CD4-positive, CD25-positive, alpha-beta regulatory T cell (primary cell): ENCODE results near the gene NTM. TPM values are rescaled to one million over a fixed set of nuclear protein-coding genes. Genes with fewer than 3 reads are reported as not detected.

ENCODE experiments used
- ATAC-seq, 2 donors: fragments of 150-1000 bp; cut with Tn5 transposase; one replicate each; pipeline ENCODE4 v1.10.0; 2021; ENCODE audit warnings: low read depth in 2 of 2, moderate number of reproducible peaks in 2 of 2, moderate library complexity in 1 of 2
- DNase-seq, 3 donors: peaks; one replicate each; pipeline versions ENCODE4 v3.0.0 to v3.0.0-alpha.2; 2012 to 2022; ENCODE audit warnings: mixed read lengths in 1 of 3
- H3K27ac ChIP-seq: one replicate; pipeline ENCODE4 v1.7.0; 2013; ENCODE audit warnings: mild to moderate bottlenecking, low read length; ENCODE audit not compliant: insufficient read depth, poor library complexity, severe bottlenecking
- H3K27me3 ChIP-seq: one replicate; pipeline ENCODE4 v1.7.0; 2013; ENCODE audit warnings: low read length; ENCODE audit not compliant: control insufficient read depth, insufficient read depth
- H3K36me3 ChIP-seq: one replicate; pipeline ENCODE4 v1.7.0; 2013; ENCODE audit warnings: mild to moderate bottlenecking, low read length, moderate library complexity; ENCODE audit not compliant: control insufficient read depth, insufficient read depth
- H3K4me1 ChIP-seq: 2 replicates; pipeline ENCODE4 v1.7.0; 2013; ENCODE audit warnings: mild to moderate bottlenecking, low read length; ENCODE audit not compliant: insufficient read depth, control insufficient read depth, poor library complexity, severe bottlenecking
- H3K4me3 ChIP-seq: one replicate; pipeline ENCODE4 v1.7.0; 2013; ENCODE audit warnings: low read depth, mild to moderate bottlenecking, low read length, moderate library complexity
- H3K9me3 ChIP-seq, 2 experiments: 1 replicate in 1 of 2; 2 replicates in 1 of 2; pipeline ENCODE4 v1.7.0; 2013; ENCODE audit warnings: low read length in 2 of 2, mild to moderate bottlenecking in 1 of 2, moderate library complexity in 1 of 2; ENCODE audit not compliant: control insufficient read depth in 2 of 2
- H3K27ac Mint-ChIP-seq, 3 donors: one replicate each; pipeline ENCODE4 v1.8.0; 2020 to 2022; ENCODE audit warnings: mild to moderate bottlenecking in 3 of 3, mixed read lengths in 3 of 3, moderate library complexity in 2 of 3
- H3K27me3 Mint-ChIP-seq: one replicate; pipeline ENCODE4 v1.8.0; 2022; ENCODE audit warnings: mild to moderate bottlenecking, mixed read lengths
- H3K36me3 Mint-ChIP-seq: one replicate; pipeline ENCODE4 v1.8.0; 2020; ENCODE audit warnings: mixed read lengths
- H3K4me1 Mint-ChIP-seq, 4 donors: one replicate each; pipeline ENCODE4 v1.8.0; 2020 to 2022; ENCODE audit warnings: mixed read lengths in 4 of 4, mild to moderate bottlenecking in 1 of 4
- H3K4me3 Mint-ChIP-seq, 4 donors: one replicate each; pipeline ENCODE4 v1.8.0; 2020 to 2022; ENCODE audit warnings: mild to moderate bottlenecking in 4 of 4, mixed read lengths in 4 of 4, moderate library complexity in 3 of 4
- H3K9me3 Mint-ChIP-seq, 7 donors: one replicate each; pipeline ENCODE4 v1.8.0; 2020 to 2022; ENCODE audit warnings: mixed read lengths in 7 of 7, mild to moderate bottlenecking in 3 of 7, moderate library complexity in 2 of 7
- polyA plus RNA-seq, 4 donors: library from polyadenylated mRNA; unstranded; fragments of 300-500 nt; fragmentation: Illumina TruSeq; gene quantifications; one replicate each; pipeline ENCODE4 v1.2.3, GENCODE V29; 2021
- total RNA-seq: library from RNA; stranded (reverse); gene quantifications from one replicate; pipeline ENCODE4 v1.2.3, GENCODE V29; 2022

The NTM gene
- total and polyA plus RNA-seq, 5 donors from 2014 or later: 1.3 TPM; not detected in 4

DNA sequence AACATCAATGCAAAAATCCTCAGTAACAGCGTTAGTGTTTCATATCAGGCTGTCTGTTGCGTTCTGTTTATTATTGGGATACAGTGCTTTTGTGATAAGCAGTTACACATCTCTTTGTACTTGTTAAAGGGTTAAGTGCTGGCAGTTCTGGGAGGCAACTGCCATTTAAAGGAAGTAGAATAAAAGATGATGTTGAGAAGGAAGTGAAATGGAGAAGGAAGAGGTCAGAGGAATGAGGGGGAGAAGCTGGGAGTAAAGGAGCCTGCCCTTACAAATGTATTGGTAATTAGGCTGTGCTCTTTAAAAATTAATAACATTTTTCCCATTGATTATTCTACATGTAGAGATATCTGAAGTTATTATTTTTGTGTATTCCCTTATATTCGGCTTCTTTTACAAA lies 674.7 kb downstream of the NTM start:
- no peak overlapping the region for H3K4me3 Mint-ChIP-seq
- Histone ChIP-seq H3K9me3 (no peaks in the 10 kb centered on the region), H3K36me3 (no peaks in the 10 kb centered on the region), H3K27ac (no peak overlapping the region), H3K4me1 (no peaks in the 10 kb centered on the region), H3K27me3 (no peaks in the 10 kb centered on the region), H3K4me3 (no peak overlapping the region)
- H3K27ac Mint-ChIP-seq: no peak overlapping the region
- H3K4me1 Mint-ChIP-seq: no peaks in the 10 kb centered on the region
- H3K36me3 Mint-ChIP-seq: no peaks in the 10 kb centered on the region
- peaks cover 0 to 9% (median 4%) of the 10 kb centered on the region in 7 donors for H3K9me3 Mint-ChIP-seq
- DNase-seq: no peak
- peaks cover 9% of the 10 kb centered on the region for H3K27me3 Mint-ChIP-seq
- ATAC-seq: no peak

DNA sequence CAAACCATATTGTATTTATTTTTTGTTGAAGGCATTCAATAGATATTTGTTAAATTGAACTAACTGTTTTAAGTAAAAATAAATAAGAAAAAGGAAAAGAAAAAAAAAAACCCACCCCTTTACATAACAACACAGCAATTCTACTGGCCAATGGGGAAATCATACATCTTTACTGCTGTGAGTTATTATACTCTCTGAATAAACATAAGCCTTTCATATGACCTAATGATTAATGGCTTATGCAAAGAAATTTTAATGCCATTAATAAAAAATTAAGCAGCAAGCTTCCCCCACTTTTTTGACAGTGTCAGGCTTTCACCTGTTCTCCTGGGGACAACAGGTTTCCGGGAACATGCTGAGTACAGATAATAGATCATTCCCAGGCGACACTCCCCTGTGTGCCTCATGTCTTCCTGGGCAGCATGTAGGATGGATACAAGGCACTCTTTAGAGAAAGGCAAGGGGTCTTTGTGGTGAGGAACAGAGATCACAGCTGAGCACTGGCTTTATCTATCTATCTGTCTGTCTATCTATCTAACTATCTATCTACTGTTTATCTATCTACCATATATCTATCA lies 676.0 kb downstream of the NTM start:
- Mint-ChIP-seq H3K27ac (no peak overlapping the region), H3K4me1 (no peaks in the 10 kb centered on the region), H3K36me3 (no peaks in the 10 kb centered on the region), H3K4me3 (no peak overlapping the region), H3K9me3 (peaks cover 0 to 6% (median 2%) of the 10 kb centered on the region in 7 donors), H3K27me3 (peaks cover 9% of the 10 kb centered on the region)
- Histone ChIP-seq H3K27ac (no peak overlapping the region), H3K27me3 (no peaks in the 10 kb centered on the region), H3K4me1 (no peaks in the 10 kb centered on the region), H3K9me3 (no peaks in the 10 kb centered on the region), H3K36me3 (no peaks in the 10 kb centered on the region), H3K4me3 (no peak overlapping the region)
- DNase-seq: no peak
- no peak for ATAC-seq

DNA sequence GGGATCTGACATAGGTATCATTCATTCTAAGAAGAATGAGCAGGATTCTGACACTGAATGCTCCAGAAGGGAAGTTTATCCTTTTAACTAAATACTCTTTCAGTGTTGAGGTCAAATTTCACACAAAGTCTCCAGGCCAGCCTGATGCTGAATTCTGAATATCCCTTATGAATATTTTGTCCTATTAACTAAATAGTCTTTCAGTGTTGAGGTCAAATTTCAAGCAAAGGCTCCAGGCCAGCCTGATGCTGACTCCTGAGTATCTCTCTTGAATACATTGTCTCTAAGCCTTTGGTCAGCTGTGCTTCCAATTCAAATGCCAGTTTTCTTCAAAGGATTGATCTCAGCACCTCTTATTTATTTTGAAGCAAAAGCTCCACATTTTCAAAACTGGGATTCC lies 676.8 kb downstream of the NTM start:
- peaks cover 0 to 7% (median 2%) of the 10 kb centered on the region in 7 donors for H3K9me3 Mint-ChIP-seq
- H3K36me3 Mint-ChIP-seq: no peaks in the 10 kb centered on the region
- no peak overlapping the region for H3K4me3 ChIP-seq
- no peak overlapping the region for H3K27ac Mint-ChIP-seq
- no peaks in the 10 kb centered on the region for H3K4me1 ChIP-seq
- no peak overlapping the region for H3K27ac ChIP-seq
- H3K27me3 Mint-ChIP-seq: peaks cover 9% of the 10 kb centered on the region
- H3K4me1 Mint-ChIP-seq: no peaks in the 10 kb centered on the region
- H3K9me3 ChIP-seq: no peaks in the 10 kb centered on the region
- H3K36me3 ChIP-seq: no peaks in the 10 kb centered on the region
- H3K4me3 Mint-ChIP-seq: no peak overlapping the region
- ATAC-seq (no peak), DNase-seq (no peak)
- no peaks in the 10 kb centered on the region for H3K27me3 ChIP-seq

DNA sequence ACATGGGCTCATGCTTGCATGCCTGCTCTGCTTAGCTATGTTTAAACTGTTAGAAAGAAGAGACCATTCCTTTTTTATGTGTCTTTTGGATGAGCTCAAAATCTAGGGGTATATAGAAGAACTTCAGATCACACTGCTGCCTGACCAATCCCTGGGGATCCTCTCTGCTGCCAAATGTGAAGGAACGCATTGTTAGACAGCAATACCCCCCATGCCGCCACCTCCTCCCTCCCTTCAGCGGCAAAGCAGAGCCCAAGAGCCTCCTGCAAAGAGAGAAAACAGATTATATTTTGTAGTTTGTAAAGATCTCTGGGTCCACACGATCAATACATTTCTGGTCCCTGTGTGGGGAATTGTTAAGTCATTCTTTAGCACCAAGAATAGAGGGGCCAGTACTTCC lies 677.6 kb downstream of the NTM start:
- DNase-seq (no peak), ATAC-seq (no peak)
- Histone ChIP-seq H3K27me3 (no peaks in the 10 kb centered on the region), H3K4me3 (no peak overlapping the region), H3K27ac (no peak overlapping the region), H3K36me3 (no peaks in the 10 kb centered on the region), H3K9me3 (no peaks in the 10 kb centered on the region), H3K4me1 (no peaks in the 10 kb centered on the region)
- Mint-ChIP-seq H3K4me1 (no peaks in the 10 kb centered on the region), H3K27ac (no peak overlapping the region), H3K9me3 (peaks cover 0 to 8% (median 2%) of the 10 kb centered on the region in 7 donors), H3K36me3 (no peaks in the 10 kb centered on the region), H3K27me3 (peaks cover 9% of the 10 kb centered on the region), H3K4me3 (no peak overlapping the region)

DNA sequence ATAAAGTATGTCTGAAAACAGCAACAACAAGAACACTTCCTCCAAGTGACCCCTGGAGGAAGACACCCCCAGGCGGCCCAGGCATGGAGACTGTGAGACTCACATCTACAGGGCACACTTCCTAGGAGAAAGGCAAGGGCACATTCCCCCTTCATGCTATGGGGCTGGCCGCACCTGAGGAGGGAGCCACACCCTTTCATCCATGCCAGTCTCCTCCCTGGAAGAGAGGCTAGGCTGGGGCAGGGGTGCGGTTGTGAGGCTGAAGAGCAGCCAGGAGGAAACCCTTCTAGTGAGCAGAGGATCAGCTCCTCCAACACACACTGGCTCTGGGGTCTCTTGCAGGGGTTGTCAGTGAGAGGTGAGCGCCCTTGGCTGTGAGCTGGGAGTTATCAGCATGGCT lies 678.8 kb downstream of the NTM start:
- Mint-ChIP-seq H3K27ac (no peak overlapping the region), H3K9me3 (peaks cover 0 to 6% (median 0%) of the 10 kb centered on the region in 7 donors), H3K4me3 (no peak overlapping the region), H3K27me3 (peaks cover 9% of the 10 kb centered on the region), H3K36me3 (no peaks in the 10 kb centered on the region), H3K4me1 (no peaks in the 10 kb centered on the region)
- Histone ChIP-seq H3K4me3 (no peak overlapping the region), H3K4me1 (no peaks in the 10 kb centered on the region), H3K27me3 (no peaks in the 10 kb centered on the region), H3K9me3 (no peaks in the 10 kb centered on the region), H3K36me3 (no peaks in the 10 kb centered on the region), H3K27ac (no peak overlapping the region)
- ATAC-seq (no peak), DNase-seq (no peak)

DNA sequence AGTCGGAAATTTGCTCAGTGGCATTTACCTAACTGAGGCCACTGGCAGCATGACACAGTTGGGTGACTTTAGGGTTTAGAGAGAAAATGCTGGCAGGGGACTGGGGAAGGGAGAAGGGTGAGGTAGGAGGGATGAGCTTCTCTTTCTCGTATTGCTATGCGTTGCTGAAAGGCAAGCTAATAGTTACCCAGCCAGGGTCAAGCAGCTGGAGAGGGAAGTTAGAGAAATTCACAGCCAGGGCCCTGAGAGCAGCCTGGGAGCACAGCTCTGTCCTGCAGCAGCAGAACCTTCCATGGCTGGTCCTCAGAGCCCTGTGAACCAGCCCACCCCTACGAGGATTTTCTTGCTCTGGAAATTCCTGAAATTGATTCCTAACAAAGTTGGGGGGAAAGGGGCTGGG lies 679.6 kb downstream of the NTM start:
- no peak for ATAC-seq

DNA sequence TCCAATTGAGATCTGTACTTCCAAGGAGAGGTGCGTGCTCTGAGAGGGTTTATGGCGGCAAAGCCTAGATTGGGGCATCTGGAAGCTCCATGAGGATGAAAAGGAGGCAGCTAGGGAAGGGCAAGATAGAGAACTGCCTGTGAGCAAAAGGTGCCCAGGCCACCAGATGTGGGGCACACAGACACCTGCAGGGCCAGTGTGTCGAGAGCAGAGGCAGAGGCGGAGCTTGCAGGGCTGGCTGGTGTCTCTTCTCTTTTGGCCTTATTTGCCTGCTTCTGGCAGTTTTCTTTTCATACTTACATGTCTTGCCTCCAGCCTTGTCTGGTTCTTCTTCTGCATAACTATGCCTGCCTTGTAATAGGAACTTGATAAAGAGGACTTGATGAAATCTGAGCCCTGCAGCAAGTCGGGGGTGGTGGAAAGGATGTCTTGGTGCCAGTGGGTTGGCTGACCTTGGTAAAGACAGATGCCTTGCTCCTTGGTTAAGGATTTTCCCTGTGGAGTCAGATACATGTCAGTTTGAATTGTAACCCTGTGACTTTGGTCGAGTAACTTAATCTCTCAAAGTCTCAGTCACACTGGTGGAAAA lies 680.3 kb downstream of the NTM start:
- H3K9me3 ChIP-seq: no peaks in the 10 kb centered on the region
- H3K27me3 Mint-ChIP-seq: peaks cover 9% of the 10 kb centered on the region
- H3K4me1 Mint-ChIP-seq: no peaks in the 10 kb centered on the region
- H3K27ac ChIP-seq: no peak overlapping the region
- no peaks in the 10 kb centered on the region for H3K36me3 ChIP-seq
- H3K36me3 Mint-ChIP-seq: no peaks in the 10 kb centered on the region
- H3K9me3 Mint-ChIP-seq: peaks cover 0 to 5% (median 0%) of the 10 kb centered on the region in 7 donors
- H3K27me3 ChIP-seq: no peaks in the 10 kb centered on the region
- H3K27ac Mint-ChIP-seq: no peak overlapping the region
- no peak overlapping the region for H3K4me3 Mint-ChIP-seq
- ATAC-seq: no peak
- H3K4me3 ChIP-seq: no peak overlapping the region
- H3K4me1 ChIP-seq: no peaks in the 10 kb centered on the region
- DNase-seq: no peak

More for the DNA sequence above, 679.6 kb downstream of the NTM start:
- no peaks in the 10 kb centered on the region for H3K4me1 ChIP-seq
- Mint-ChIP-seq H3K27me3 (peaks cover 9% of the 10 kb centered on the region), H3K4me1 (no peaks in the 10 kb centered on the region), H3K4me3 (no peak overlapping the region), H3K36me3 (no peaks in the 10 kb centered on the region), H3K27ac (no peak overlapping the region), H3K9me3 (peaks cover 0 to 6% (median 0%) of the 10 kb centered on the region in 7 donors)
- no peaks in the 10 kb centered on the region for H3K9me3 ChIP-seq
- H3K27me3 ChIP-seq: no peaks in the 10 kb centered on the region
- no peak overlapping the region for H3K4me3 ChIP-seq
- no peaks in the 10 kb centered on the region for H3K36me3 ChIP-seq
- no peak for DNase-seq
- H3K27ac ChIP-seq: no peak overlapping the region

DNA sequence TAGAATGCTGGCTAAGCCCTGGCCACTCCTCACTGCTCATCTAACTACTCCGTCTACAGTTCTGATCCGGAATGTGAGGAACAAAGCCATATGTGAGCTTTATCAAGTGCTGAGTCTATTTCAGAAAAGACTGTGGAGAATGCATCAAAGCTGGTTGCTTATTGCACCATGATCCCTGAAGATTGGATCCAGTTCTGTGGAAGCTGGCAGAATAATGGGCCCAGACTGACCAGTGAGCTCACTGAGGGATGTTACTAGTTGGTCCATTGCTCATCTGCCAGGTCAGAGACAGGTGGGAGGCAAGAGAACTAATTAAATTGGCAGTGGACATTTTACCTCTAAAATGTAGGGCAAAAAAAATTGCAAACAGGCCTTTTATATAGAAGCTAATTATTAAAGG lies 681.3 kb downstream of the NTM start:
- Mint-ChIP-seq H3K27me3 (peaks cover 9% of the 10 kb centered on the region), H3K27ac (no peak overlapping the region), H3K4me1 (no peaks in the 10 kb centered on the region), H3K36me3 (no peaks in the 10 kb centered on the region), H3K9me3 (peaks cover 0 to 2% (median 0%) of the 10 kb centered on the region in 7 donors), H3K4me3 (no peak overlapping the region)
- Histone ChIP-seq H3K9me3 (no peaks in the 10 kb centered on the region), H3K4me3 (no peak overlapping the region), H3K27ac (no peak overlapping the region), H3K27me3 (no peaks in the 10 kb centered on the region), H3K36me3 (no peaks in the 10 kb centered on the region), H3K4me1 (no peaks in the 10 kb centered on the region)
- ATAC-seq: no peak
- no peak for DNase-seq
